ENCODE measurements around the gene FCHO1. TPM values are rescaled to one million over a fixed set of nuclear protein-coding genes. Genes with fewer than 3 reads are reported as not detected.

Gene FCHO1
- total and polyA plus RNA-seq, 10 of the 15 experiments (the other 5 are each of a cell fraction or from before 2014, with no cell fraction given): 0.14 to 45.8 (median 15.8) TPM

- TF ChIP-seq E4F1 (IDR thresholded peaks at IDR 0.05; ENCODE audit: borderline replicate concordance, partially characterized antibody): no peak
- TF ChIP-seq TCF7 (IDR thresholded peaks at IDR 0.05; ENCODE audit: borderline replicate concordance): no peak
- TF ChIP-seq KAT2A (conservative IDR thresholded peaks at IDR 0.05; ENCODE audit: control insufficient read depth, low read depth, low read length): no peak
- TF ChIP-seq ZNF274 (IDR thresholded peaks at IDR 0.05; ENCODE audit: insufficient read depth, insufficient read length): no peak
- TF ChIP-seq TAF1 (IDR thresholded peaks at IDR 0.05; ENCODE audit: borderline replicate concordance, low read depth, low read length): no peak
- TF ChIP-seq BMI1 (IDR thresholded peaks at IDR 0.05; ENCODE audit: borderline replicate concordance): peak; percentile 61; the same call in 1 of the 2 replicates
- TF ChIP-seq MXI1 (IDR thresholded peaks at IDR 0.05; ENCODE audit: low read depth, low read length): peak; percentile 29
- no peak for TF ChIP-seq YBX1 (IDR thresholded peaks at IDR 0.05)
- no peak for TF ChIP-seq USF2 (IDR thresholded peaks at IDR 0.05; ENCODE audit: borderline replicate concordance, low read depth, low read length)
- TF ChIP-seq PKNOX1 (IDR thresholded peaks at IDR 0.05): peak; percentile 36; the same call in 1 of the 2 replicates
- peak; percentile 58; the same call in 1 of the 2 replicates for TF ChIP-seq BCL11A (IDR thresholded peaks at IDR 0.05; ENCODE audit: low read depth, low read length)
- TF ChIP-seq RAD51 (IDR thresholded peaks at IDR 0.05): no peak
- TF ChIP-seq USF1 (IDR thresholded peaks at IDR 0.05; ENCODE audit: borderline replicate concordance, extremely low read length, insufficient read depth, low read depth, low read length): no peak
- no peak for TF ChIP-seq CEBPB (IDR thresholded peaks at IDR 0.05; ENCODE audit: borderline replicate concordance in 1 of 2, low read depth in 2 of 2, low read length in 2 of 2)
- TF ChIP-seq IKZF1 (conservative IDR thresholded peaks at IDR 0.05): peak; percentile 88
- TF ChIP-seq CUX1 (IDR thresholded peaks at IDR 0.05; ENCODE audit: insufficient replicate concordance, low read depth, low read length): no peak
- no peak for TF ChIP-seq SUZ12 (IDR thresholded peaks at IDR 0.05; ENCODE audit: unreplicated experiment)
- TF ChIP-seq MYC (IDR thresholded peaks at IDR 0.05; ENCODE audit: insufficient read depth, insufficient read length, insufficient replicate concordance, low read length, severe bottlenecking): no peak
Measured at GRCh38 chr19:17754634-17755442, 3.6 kb downstream of the FCHO1 start (continued).

Data from GM12878 (cell line).